ENCODE data around the gene MYH3. TPM values are rescaled to one million over a fixed set of nuclear protein-coding genes. Genes with fewer than 3 reads are reported as not detected.
A peak's percentile ranks its signal among the peaks of the same experiment; 100 is the strongest.

The MYH3 gene
- total and polyA plus RNA-seq, 2 experiments from 2014 or later: 0.93 to 3.5 TPM

DNA sequence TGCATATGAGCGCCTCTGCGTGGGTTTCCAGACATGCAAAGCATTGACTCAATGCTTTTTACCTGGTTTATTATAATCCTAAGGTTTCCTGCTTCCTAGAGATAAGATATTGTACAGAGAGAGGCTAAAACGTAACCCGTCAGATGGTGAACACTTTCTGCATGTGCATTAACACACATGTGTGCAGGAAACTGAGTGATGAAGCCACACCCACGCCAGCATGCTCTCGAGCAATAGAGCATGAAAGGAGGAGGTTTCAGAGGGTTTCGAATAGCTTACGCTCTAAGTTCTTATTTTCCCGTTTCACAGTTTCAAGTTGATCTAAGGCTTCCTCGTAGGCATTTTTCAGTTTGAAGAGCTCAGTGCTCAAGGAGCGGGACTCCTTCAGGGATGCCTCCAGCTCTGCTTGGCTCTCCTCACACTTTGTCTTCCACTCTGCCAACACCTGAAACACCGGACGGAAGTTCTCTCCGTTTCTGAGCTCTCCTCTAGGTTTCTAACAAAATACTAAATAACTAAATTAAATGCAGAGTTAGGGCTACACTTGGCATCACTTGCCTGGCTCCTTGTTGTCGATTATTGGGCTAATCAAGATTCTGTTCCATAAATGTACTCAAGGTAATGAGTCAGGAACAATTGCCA lies 23.2 kb downstream of the MYH3 start:
- no peaks in the 10 kb centered on the region for H3K79me2 ChIP-seq
- DNase-seq (ENCODE audit: low spot score): no peak
- no peaks in the 10 kb centered on the region for H4K20me1 ChIP-seq (ENCODE audit: insufficient read depth, poor library complexity, severe bottlenecking)
- no peaks in the 10 kb centered on the region for H3K4me1 ChIP-seq (ENCODE audit: insufficient read depth)
- H3K4me2 ChIP-seq: no peak overlapping the region
- H2AFZ ChIP-seq: no peak overlapping the region
- H3K36me3 ChIP-seq (replicated peaks; ENCODE audit: insufficient read depth, low read depth): no peaks in the 10 kb centered on the region
- no peaks in the 10 kb centered on the region for H3K27me3 ChIP-seq
- H3K9me3 ChIP-seq (ENCODE audit: low read depth): no peaks in the 10 kb centered on the region
- H3K4me3 ChIP-seq: no peak overlapping the region
- TF ChIP-seq EZH2 (IDR thresholded peaks at IDR 0.05; ENCODE audit: borderline replicate concordance) (no peak), EZH2phosphoT487 (IDR thresholded peaks at IDR 0.05; ENCODE audit: low read depth, severe bottlenecking, unreplicated experiment) (no peak)
- TF ChIP-seq, protein P1, sequence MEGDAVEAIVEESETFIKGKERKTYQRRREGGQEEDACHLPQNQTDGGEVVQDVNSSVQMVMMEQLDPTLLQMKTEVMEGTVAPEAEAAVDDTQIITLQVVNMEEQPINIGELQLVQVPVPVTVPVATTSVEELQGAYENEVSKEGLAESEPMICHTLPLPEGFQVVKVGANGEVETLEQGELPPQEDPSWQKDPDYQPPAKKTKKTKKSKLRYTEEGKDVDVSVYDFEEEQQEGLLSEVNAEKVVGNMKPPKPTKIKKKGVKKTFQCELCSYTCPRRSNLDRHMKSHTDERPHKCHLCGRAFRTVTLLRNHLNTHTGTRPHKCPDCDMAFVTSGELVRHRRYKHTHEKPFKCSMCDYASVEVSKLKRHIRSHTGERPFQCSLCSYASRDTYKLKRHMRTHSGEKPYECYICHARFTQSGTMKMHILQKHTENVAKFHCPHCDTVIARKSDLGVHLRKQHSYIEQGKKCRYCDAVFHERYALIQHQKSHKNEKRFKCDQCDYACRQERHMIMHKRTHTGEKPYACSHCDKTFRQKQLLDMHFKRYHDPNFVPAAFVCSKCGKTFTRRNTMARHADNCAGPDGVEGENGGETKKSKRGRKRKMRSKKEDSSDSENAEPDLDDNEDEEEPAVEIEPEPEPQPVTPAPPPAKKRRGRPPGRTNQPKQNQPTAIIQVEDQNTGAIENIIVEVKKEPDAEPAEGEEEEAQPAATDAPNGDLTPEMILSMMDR (IDR thresholded peaks at IDR 0.05; ENCODE audit: poor library complexity): no peak
- H3K9me2 ChIP-seq (replicated peaks; ENCODE audit: insufficient read depth): no peaks in the 10 kb centered on the region
- H3K27ac ChIP-seq: no peak overlapping the region
- WGBS (ENCODE audit: low lambda C conversion rate, missing lambda C conversion rate): 87% methylated on average over 15 of the region's 15 CpGs

DNA sequence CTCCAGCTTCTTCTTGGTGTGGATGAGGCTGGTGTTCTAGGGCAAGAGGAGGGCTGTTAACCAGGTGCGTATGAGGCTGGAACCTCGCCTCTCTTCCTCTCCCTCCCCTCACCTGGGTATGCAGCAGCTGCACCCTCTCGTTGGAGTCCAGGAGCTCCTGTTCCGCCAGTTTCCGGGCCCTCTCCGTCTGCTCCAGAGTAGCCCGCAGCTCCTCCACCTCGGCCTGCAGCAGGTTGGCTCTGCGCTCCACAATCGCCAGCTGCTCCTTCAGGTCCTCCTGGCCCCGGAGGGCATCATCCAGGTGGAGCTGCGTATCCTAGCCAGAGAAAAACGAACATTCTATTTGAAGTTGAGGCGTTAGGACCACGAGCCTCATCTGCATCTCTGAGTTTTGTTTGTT lies 25.4 kb downstream of the MYH3 start:
- Histone ChIP-seq H3K4me1 (ENCODE audit: insufficient read depth) (no peaks in the 10 kb centered on the region), H3K27ac (no peak overlapping the region), H3K27me3 (no peaks in the 10 kb centered on the region), H3K79me2 (no peaks in the 10 kb centered on the region), H3K4me2 (no peak overlapping the region), H4K20me1 (ENCODE audit: insufficient read depth, poor library complexity, severe bottlenecking) (no peaks in the 10 kb centered on the region), H3K36me3 (replicated peaks; ENCODE audit: insufficient read depth, low read depth) (no peaks in the 10 kb centered on the region), H3K4me3 (no peak overlapping the region), H3K9me3 (ENCODE audit: low read depth) (no peaks in the 10 kb centered on the region), H2AFZ (no peak overlapping the region), H3K9me2 (replicated peaks; ENCODE audit: insufficient read depth) (no peaks in the 10 kb centered on the region)
- 92% methylated on average over 15 of the region's 15 CpGs for WGBS (ENCODE audit: low lambda C conversion rate, missing lambda C conversion rate)
- TF ChIP-seq EZH2 (IDR thresholded peaks at IDR 0.05; ENCODE audit: borderline replicate concordance): no peak
- TF ChIP-seq, protein P1 (IDR thresholded peaks at IDR 0.05; ENCODE audit: poor library complexity): no peak
- TF ChIP-seq EZH2phosphoT487 (IDR thresholded peaks at IDR 0.05; ENCODE audit: low read depth, severe bottlenecking, unreplicated experiment): no peak
- no peak for DNase-seq (ENCODE audit: low spot score)

DNA sequence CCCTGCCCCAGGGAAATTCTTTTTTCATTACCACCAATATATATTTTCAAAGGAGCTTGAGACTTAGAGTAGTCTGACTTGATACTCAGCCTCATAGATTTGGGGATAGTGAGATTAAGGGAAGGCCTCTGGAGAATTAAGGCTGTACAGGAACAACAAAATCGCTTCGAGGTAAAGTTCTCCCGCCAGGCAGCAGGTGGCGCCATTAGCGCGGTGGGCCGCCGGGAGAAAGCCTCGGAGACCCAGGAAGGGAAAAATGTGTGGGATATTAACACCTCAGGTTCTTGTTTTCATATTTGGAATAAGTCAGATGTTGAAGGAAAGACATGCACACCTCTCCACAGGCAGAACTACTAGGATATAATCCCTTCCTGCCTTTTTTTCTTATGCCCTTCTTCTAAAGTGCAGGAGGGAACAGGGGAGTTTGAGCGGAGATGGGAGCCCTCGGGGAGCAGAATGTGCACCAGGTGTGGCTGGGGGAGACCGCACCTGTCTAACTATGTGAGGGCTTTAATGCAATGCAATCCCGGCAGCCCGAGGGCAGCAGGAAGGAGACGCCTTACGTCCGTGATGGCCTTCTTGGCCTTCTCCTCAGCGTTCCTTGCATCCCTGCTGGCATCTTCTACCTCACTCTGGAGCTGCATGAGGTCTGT lies 25.9 kb downstream of the MYH3 start:
- Histone ChIP-seq H3K4me3 (no peak overlapping the region), H3K9me3 (ENCODE audit: low read depth) (no peaks in the 10 kb centered on the region), H2AFZ (no peak overlapping the region), H3K9me2 (replicated peaks; ENCODE audit: insufficient read depth) (no peaks in the 10 kb centered on the region), H3K27ac (no peak overlapping the region), H3K36me3 (replicated peaks; ENCODE audit: insufficient read depth, low read depth) (no peaks in the 10 kb centered on the region), H4K20me1 (ENCODE audit: insufficient read depth, poor library complexity, severe bottlenecking) (no peaks in the 10 kb centered on the region), H3K4me2 (no peak overlapping the region), H3K4me1 (ENCODE audit: insufficient read depth) (no peaks in the 10 kb centered on the region), H3K27me3 (no peaks in the 10 kb centered on the region), H3K79me2 (no peaks in the 10 kb centered on the region)
- WGBS (ENCODE audit: low lambda C conversion rate, missing lambda C conversion rate): 48% methylated on average over 18 of the region's 18 CpGs
- TF ChIP-seq, protein P1 (IDR thresholded peaks at IDR 0.05; ENCODE audit: poor library complexity): peak; percentile 68
- TF ChIP-seq EZH2 (IDR thresholded peaks at IDR 0.05; ENCODE audit: borderline replicate concordance) (no peak), EZH2phosphoT487 (IDR thresholded peaks at IDR 0.05; ENCODE audit: low read depth, severe bottlenecking, unreplicated experiment) (no peak)
- DNase-seq (ENCODE audit: low spot score): peak; percentile 45

Measured in hepatocyte (in vitro differentiated cells).